Motor neuron (in vitro differentiated cells): ENCODE measurements around the gene EFCAB6. TPM values are rescaled to one million over a fixed set of nuclear protein-coding genes. Genes with fewer than 3 reads are reported as not detected.

Experiments used
- ATAC-seq, 8 experiments: fragments of 200-7000 bp; cut with Tn5 transposase; replicated peaks in 6 of 8; 2 replicates each; pipeline ENCODE4 v1.8.0; 2021; ENCODE audit warnings: mild to moderate bottlenecking in 8 of 8, moderate library complexity in 8 of 8
- H3K27ac ChIP-seq, 2 donors: fragments of 250-450 bp; sonication (Bioruptor Pico); 2 replicates each; pipeline ENCODE4 v1.9.0; 2021; ENCODE audit warnings: antibody characterized with exemption in 2 of 2, mild to moderate bottlenecking in 2 of 2, moderate library complexity in 1 of 2
- H3K4me1 ChIP-seq, 2 donors: fragments of 250-450 bp; sonication (Bioruptor Pico); replicated peaks in 1 of 2; 2 replicates each; pipeline ENCODE4 v1.6.1; 2021; ENCODE audit warnings: antibody characterized with exemption in 2 of 2, mild to moderate bottlenecking in 2 of 2, moderate library complexity in 1 of 2
- H3K4me3 ChIP-seq, 5 donors: fragments of 250-450 bp; sonication (Bioruptor Pico); 2 replicates each; pipeline ENCODE4 v1.9.0; 2021; ENCODE audit warnings: antibody characterized with exemption in 5 of 5, mild to moderate bottlenecking in 5 of 5, moderate library complexity in 4 of 5
- WGBS, 10 experiments: fragments of 450-650 bp; shearing (Covaris generic); methylation state at CpG; one replicate each; pipeline ENCODE4 v1.0.0; 2022; 5-methylcytosine and 5-hydroxymethylcytosine counted together
- in situ Hi-C, 9 experiments: fragments of 400-800 bp; cut with MboI; loops; one replicate each; pipeline ENCODE4 v1.15.0; 2021; ENCODE audit warnings: low sequenced_read_pairs in 9 of 9, low pct_unique_long_range_greater_than_20kb in 2 of 9; ENCODE audit not compliant: unreplicated experiment in 9 of 9
- total RNA-seq, 8 experiments: library from RNA; unstranded; fragments of 300-600 nt; gene quantifications; 2 replicates each; pipeline versions ENCODE4 v1.2.3 to v1.2.4, GENCODE V29; 2022

EFCAB6 gene
- 1 to 10 TPM; 1.0 to 9.2 (median 2.5) TPM for total RNA-seq

DNA sequence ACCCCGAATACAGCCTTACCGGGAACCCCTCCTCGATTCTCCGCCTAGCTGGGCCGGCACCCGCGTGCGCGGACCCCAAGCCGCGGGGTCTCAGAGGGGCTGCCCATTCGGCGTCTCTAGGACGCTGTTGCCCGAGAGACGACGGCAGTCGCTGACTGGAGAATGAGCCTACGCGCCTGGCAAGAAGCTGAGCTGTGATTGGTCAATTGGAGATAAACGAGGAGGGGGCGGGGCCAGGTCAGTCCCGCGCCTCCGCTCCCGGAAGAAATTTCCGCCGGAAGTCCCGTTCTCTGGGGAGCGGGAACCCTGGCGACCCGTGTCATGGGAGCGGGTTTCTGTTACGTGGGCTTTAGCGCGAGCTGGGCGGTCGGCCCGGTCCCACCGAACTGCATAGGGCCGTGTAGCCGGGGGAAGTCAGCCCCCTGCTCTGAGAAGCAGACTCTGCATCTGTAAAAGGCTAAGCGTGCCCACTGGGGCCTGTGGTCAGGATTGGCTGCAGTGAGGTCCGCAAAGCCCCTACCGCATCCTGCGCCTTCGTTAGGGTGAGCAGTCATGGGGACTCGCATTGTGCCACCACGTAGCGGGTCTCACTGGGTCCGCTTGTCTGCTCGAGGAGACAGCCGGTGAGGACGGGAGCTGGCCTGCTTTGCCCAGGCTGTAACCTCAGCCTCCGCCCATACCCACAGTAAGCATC, at the start of gene EFCAB6:
EFCAB6 (minus strand) TSS at position 157 of the 694 bp plus-strand sequence. CDS start 29,987 bp downstream, outside the sequence.
- peaks cover 9 to 11% of the 10 kb centered on the region in 2 donors for H3K4me1 ChIP-seq
- peak within 1 kb of the TSS; percentile 93 to 95 for H3K27ac ChIP-seq
- in situ Hi-C loops: loop anchor here in 2 of 9 experiments (25.0 kb wide), 1 partner anchor 425 kb away; no protein-coding TSS in a partner anchor
- peak; percentile 93 to 96 (median 94) for ATAC-seq
- H3K4me3 ChIP-seq: peak within 1 kb of the TSS; percentile 77 to 96 (median 92)
- 0 to 40% (median 4%) methylated on average over 1 to 27 of the region's 55 CpGs; no CpG with 5 or more reads in 3 of the 10 experiments for WGBS, 10 experiments

DNA sequence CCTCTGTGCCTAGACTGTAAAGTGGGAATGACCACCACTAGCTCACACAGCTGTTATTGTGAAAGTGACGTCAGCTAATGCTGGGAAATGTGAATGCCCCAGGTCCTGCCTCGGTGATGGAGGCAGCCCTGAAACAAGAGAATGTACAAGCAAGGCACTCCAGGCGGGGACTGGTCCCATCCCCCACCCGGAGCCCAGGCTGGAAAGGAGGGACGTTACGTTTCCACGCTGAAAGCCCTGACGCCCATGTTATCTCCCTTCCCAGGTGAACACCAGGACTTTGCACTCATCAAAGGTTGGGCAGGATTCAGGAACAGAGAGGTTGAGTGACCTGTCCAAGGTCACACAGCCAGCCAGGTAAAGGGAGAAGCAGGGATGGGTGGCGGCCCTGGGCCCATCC, 49.4 kb upstream of the EFCAB6 start:
- ATAC-seq: peak; percentile 39 to 68 (median 48)
- Histone ChIP-seq H3K4me3 (peak overlapping the region; percentile 58 to 89 (median 76)), H3K4me1 (peaks cover 8 to 11% of the 10 kb centered on the region in 2 donors), H3K27ac (peak overlapping the region in 1 of 2 donors; percentile 43)
- in situ Hi-C loops: no loop called here
- 0 to 40% (median 8%) methylated on average over 1 to 7 of the region's 9 CpGs; no CpG with 5 or more reads in 5 of the 10 experiments for whole genome bisulfite sequencing, 10 experiments

DNA sequence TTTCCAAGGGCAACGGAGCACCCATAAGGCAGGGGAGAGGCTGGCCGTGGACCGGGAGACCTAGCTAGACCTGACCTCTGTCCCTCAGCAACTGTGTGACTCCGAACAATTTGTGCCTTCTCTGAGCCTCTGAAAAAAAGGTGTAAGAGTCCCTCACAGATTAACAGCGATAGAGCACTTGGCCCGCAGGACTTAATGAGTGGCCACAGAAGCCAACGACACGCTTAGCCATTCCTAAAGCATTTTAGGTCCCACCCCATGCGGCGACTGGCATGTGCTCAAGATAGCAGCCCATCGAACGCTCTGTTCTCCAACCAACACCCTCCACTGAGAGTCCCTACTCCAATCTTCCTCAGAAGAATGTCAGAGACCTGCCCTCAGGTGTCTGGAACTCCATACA, 48.7 kb upstream of the EFCAB6 start:
- in situ Hi-C loops: no loop called here
- no peak for ATAC-seq
- no peak overlapping the region for H3K27ac ChIP-seq
- H3K4me1 ChIP-seq: peaks cover 8 to 11% of the 10 kb centered on the region in 2 donors
- 39 to 85% (median 73%) methylated on average over 1 to 7 of the region's 12 CpGs; no CpG with 5 or more reads in 3 of the 10 experiments for WGBS, 10 experiments
- H3K4me3 ChIP-seq: peak overlapping the region; percentile 58 to 89 (median 76)

DNA sequence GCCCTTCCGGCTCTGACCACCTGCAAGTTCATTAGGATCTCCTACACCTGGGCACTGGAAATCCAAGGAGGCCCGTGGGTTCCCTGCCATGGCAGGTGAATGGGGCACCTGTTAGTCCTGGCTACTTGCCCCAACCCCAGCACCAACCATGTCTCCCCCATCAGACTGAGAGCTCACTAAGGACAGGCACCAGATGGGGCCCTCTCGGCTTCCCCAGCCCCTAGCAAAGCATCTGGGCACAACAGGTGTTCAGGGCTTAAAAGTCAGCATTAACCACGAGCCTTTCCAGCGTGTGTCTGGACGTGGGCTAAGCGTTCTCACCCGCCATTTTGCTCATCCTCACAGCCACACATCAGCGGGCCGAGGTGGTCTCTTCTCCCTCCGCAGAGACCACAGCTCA, 48.0 kb upstream of the EFCAB6 start:
- WGBS, 10 experiments: 60 to 93% (median 77%) methylated on average over 1 to 3 of the region's 11 CpGs; no CpG with 5 or more reads in 6 of the 10 experiments
- H3K4me3 ChIP-seq: no peak overlapping the region
- no peak overlapping the region for H3K27ac ChIP-seq
- H3K4me1 ChIP-seq: peaks cover 8 to 11% of the 10 kb centered on the region in 2 donors
- no peak for ATAC-seq
- in situ Hi-C loops: no loop called here

DNA sequence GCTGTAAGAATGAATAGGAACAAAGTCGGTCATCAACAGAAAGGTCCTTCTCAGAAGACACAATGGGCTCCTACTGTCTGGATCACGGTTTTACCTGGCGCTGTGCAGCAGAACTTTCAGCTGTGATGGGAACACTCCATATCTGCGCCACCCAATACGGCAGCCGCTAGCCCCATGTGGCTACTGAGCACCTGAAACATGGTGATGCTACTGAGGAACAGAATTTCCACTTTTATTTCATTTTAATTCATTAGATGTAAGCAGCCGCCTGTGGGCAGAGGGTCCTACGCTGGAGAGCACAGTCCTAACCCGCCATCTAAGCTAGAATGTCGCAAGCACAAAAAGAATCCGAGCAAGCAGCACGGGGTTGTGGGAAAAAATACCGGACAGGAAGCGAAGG, 47.5 kb upstream of the EFCAB6 start:
- Histone ChIP-seq H3K27ac (no peak overlapping the region), H3K4me1 (peaks cover 8 to 11% of the 10 kb centered on the region in 2 donors), H3K4me3 (no peak overlapping the region)
- ATAC-seq: no peak
- in situ Hi-C loops: no loop called here
- 53 to 100% (median 90%) methylated on average over 2 to 12 of the region's 14 CpGs; no CpG with 5 or more reads in 1 of the 10 experiments for WGBS, 10 experiments

DNA sequence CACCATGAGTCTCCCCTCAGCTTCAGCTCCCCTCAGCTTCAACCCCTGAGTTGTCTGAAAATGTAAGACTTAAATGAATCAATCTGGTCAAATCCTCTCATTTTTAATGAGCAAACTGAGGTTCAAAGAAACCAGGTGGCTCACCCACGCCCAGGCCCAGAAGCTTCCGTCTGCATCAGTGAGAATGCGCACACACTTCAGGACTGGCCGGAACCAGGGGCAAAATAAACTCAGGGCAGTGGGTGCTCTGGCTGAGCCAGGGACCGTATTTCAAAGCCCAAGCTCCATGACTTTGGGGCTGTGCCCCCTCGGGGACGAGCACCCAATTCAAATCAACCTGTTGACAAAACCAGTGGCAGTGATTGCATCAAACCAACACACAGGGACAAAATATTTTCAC, 47.1 kb upstream of the EFCAB6 start:
- H3K4me1 ChIP-seq: peaks cover 8 to 11% of the 10 kb centered on the region in 2 donors
- no peak overlapping the region for H3K27ac ChIP-seq
- WGBS, 10 experiments: 0 to 100% (median 56%) methylated on average over 2 to 7 of the region's 7 CpGs; no CpG with 5 or more reads in 3 of the 10 experiments
- H3K4me3 ChIP-seq: no peak overlapping the region
- ATAC-seq: no peak
- in situ Hi-C loops: no loop called here

GRCh38 chr22:43858156-43858895, 46.2 kb upstream of the EFCAB6 start:
- WGBS, 10 experiments: 0 to 89% (median 60%) methylated on average over 1 to 5 of the region's 11 CpGs; no CpG with 5 or more reads in 3 of the 10 experiments
- in situ Hi-C loops: no loop called here
- ATAC-seq: no peak
- Histone ChIP-seq H3K4me3 (no peak overlapping the region), H3K4me1 (peaks cover 8 to 11% of the 10 kb centered on the region in 2 donors), H3K27ac (no peak overlapping the region)

DNA sequence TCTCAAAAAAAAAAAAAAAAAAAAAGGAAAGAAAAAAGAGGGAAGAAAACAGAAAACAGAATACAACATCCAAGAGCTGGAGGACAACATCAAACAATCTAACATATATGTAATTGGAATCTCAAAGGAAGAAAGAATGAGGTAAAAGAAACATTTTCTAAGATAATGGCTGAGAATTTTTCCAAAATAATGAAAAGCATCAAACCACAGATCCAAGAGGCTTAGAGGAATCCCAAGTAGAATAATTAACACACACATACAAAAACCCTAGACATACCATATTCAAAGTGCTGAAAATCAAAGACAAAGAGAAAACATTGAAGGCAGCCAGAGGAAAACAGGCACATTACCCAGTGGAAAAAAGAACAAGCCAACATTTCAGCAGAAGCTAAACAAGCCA, 45.3 kb upstream of the EFCAB6 start:
- no peak overlapping the region for H3K27ac ChIP-seq
- ATAC-seq: no peak
- in situ Hi-C loops: no loop called here
- H3K4me1 ChIP-seq: peaks cover 8 to 11% of the 10 kb centered on the region in 2 donors
- H3K4me3 ChIP-seq: no peak overlapping the region

GRCh38 chr22:43855431-43855830, 43.3 kb upstream of the EFCAB6 start:
- Histone ChIP-seq H3K4me3 (no peak overlapping the region), H3K27ac (no peak overlapping the region), H3K4me1 (peaks cover 0 to 2% of the 10 kb centered on the region in 2 donors)
- in situ Hi-C loops: no loop called here
- WGBS, 10 experiments: 18 to 100% (median 81%) methylated on average over 2 to 4 of the region's 4 CpGs; no CpG with 5 or more reads in 6 of the 10 experiments
- ATAC-seq: no peak

DNA sequence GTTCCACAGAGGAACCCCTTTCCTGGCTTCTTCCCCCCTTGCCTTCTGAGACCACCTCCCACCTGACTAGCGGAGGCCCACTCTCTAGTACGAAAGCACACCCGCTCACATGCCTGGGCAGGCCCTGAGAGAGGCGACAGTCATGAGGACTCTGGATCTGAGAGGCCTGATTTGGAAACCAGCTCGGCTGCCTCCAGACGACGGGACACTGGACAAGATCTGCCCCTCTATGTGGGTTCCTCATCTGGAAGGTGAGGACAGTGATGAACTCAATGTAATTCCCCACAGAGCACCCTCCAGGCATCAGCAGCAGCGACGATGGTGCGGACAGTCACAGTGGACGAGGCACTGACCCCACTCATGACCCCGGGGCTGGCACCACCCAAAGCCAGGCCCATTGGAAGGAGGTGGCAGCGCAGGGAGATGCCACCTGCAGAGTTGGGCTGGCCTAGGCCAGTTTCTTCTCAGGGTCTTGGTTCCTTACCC, 42.7 kb upstream of the EFCAB6 start:
- ATAC-seq: no peak
- Histone ChIP-seq H3K4me1 (no peaks in the 10 kb centered on the region), H3K27ac (no peak overlapping the region), H3K4me3 (no peak overlapping the region)
- in situ Hi-C loops: no loop called here
- WGBS, 10 experiments: 27 to 100% (median 93%) methylated on average over 1 to 5 of the region's 13 CpGs; no CpG with 5 or more reads in 3 of the 10 experiments

GRCh38 chr22:43854121-43854785, 42.1 kb upstream of the EFCAB6 start:
- no peak overlapping the region for H3K4me3 ChIP-seq
- no peak overlapping the region for H3K27ac ChIP-seq
- no peak for ATAC-seq
- in situ Hi-C loops: no loop called here
- peaks cover 0 to under 1% of the 10 kb centered on the region in 2 donors for H3K4me1 ChIP-seq
- WGBS, 10 experiments: 29 to 100% (median 75%) methylated on average over 1 to 5 of the region's 14 CpGs; no CpG with 5 or more reads in 1 of the 10 experiments

DNA sequence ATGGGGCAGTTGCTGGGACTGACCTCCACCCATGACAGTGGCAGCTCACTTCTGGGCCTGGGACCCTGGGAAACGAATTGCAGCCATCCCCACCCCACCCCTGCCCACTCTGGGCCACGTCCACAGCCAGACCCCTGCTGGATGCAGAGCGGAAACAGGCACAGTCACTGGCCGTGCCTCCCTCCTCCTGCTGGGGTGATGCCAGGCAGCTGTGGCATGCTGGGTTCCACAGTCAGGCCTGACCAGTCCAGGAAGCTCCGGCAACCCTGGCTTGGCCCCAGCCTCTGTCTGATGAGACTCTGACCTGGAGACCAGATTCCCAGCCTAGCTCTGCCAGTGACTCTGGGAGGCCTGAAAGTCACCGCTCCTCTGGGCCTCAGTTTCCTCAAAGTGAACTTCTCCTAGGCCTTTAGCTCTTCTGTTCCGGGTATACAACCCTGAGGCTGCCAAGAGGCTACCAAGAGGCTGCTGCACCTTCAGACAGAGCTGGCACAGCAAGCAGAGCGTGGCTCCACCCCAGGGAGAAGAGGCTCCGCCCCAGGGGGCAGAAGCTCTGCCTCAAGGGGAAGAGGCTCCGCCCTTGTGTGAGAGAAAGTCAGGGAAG, 41.3 kb upstream of the EFCAB6 start:
- 25 to 100% (median 71%) methylated on average over 1 to 5 of the region's 10 CpGs; no CpG with 5 or more reads in 2 of the 10 experiments for WGBS, 10 experiments
- in situ Hi-C loops: no loop called here
- ATAC-seq: peak in 1 of 8 experiments; percentile 53
- Histone ChIP-seq H3K4me1 (peaks cover 5 to 9% of the 10 kb centered on the region in 2 donors), H3K4me3 (no peak overlapping the region), H3K27ac (no peak overlapping the region)
